Fibroblast of villous mesenchyme (primary cell): ENCODE results near the gene ITPK1. TPM values are rescaled to one million over a fixed set of nuclear protein-coding genes. Genes with fewer than 3 reads are reported as not detected.
"Not testable (repeated sequence)": the region's sequence is repeated elsewhere in the genome, so short reads cannot be mapped to it uniquely, and the experiment has no call there.

Experiments used
- DNase-seq: peaks from one replicate; pipeline ENCODE4 v3.0.0-alpha.2; 2010; ENCODE audit warnings: low read depth
- H3K4me3 ChIP-seq: 2 replicates; pipeline ENCODE4 v1.5.1; 2011; ENCODE audit warnings: low read depth, mild to moderate bottlenecking, low read length
- CTCF ChIP-seq: IDR thresholded peaks from 2 replicates; pipeline ENCODE4 v1.5.1; 2012; ENCODE audit warnings: low read depth, mild to moderate bottlenecking, low read length; ENCODE audit not compliant: insufficient read depth
- total RNA-seq: library from RNA; depleted of rRNA; stranded (reverse); fragments of >200 nt; gene quantifications from 2 replicates; pipeline ENCODE4 v1.2.3, GENCODE V29; 2012

The ITPK1 gene
- total RNA-seq, 1 donor = 15.5 TPM

- TF ChIP-seq CTCF = no peak
- peak overlapping the region; percentile 76 for H3K4me3 ChIP-seq
- DNase-seq = peak; percentile 80
Measured at GRCh38 chr14:93115069-93115820, 480 bp downstream of the ITPK1 start.

DNA sequence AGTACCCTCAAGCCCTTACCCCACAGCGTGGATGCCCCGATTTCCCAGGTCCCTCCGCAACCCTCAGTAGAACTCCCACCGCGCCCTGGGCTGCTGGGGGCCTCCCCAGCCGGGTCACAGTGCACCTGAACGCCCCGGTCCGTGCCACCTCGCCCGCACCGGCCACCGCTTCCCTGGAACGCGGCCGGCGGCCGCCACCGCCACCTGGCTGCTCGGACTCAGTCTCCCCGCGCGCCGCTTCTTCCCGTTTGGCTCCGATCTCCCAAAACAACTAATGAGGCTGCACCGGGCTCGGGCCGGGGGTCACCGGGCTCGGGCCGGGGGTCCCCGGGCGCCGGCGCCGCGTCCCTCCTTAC lies 1.0 kb downstream of the ITPK1 start:
- DNase-seq = no peak
- peak overlapping the region; percentile 76 for H3K4me3 ChIP-seq
- no peak for TF ChIP-seq CTCF

DNA sequence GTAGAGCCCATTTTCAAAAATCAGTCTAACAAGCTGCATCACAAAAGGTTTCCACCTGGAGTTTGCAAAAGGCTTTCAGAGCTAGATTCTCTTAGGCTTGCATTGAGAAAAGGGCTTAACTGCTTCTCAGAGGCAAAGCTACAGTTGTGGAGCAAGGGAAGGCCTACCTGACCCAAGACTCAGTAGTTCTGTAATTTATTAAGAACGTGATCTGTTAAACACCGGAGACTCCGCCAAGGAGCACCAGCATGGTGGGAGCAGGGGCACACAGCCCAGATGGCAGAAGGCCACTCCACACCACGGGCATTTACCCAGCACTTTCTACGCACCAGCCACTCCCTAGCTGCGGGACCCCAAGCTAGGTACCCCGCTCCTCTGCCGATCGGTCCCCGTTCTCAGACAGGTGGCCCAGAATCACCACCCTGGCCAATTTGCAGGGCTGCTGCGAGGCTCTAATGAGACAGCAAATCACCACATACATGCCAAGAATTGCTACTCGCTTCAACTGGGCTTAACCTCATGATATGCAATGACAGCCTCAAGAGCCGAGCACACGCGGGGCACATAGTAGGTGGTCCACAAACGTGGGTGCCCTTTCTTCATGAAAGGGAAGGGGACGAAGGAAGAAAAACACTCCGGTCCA lies 1.5 kb downstream of the ITPK1 start:
- H3K4me3 ChIP-seq = peak overlapping the region; percentile 76
- TF ChIP-seq CTCF = no peak
- DNase-seq = no peak

- DNase-seq = no peak
- TF ChIP-seq CTCF = no peak
- H3K4me3 ChIP-seq = no peak overlapping the region
Measured at GRCh38 chr14:93113678-93114067, 2.1 kb downstream of the ITPK1 start.

DNA sequence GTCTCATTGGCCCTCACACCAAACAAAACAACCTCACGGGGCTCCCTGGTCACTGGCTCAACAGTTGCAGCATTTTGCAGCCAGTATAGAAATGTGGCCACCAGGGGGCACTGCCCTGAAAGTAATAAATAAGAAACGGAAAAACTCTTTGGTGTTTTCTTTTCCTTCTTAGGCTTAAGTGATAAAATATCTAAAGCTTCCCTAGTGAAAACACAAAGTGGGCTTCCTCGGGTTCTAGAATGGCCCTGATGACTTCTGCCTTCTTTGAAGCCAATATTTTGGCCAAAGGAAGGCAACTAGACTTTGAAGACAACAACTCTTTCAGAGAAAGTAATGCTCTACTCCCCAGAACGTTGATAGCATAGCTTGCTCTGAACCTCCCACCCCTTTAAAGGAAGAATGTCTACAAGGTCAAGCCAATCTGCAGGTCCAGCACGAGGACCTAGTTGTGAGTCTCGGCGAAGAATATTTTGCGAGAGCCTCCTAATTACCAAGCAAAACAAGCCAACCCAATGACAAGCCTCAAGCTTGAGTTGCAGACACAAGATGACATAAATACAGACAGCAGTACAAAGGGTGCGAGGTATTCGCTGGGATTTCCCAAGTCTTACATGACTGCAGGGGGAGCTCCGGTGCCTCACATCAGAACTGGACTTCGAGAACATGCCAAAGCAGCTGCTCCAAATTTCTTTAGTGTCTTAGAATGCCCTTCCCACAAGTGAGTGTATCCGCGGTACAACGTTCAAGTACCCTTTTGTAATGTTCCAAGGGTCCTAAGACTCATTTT lies 2.6 kb downstream of the ITPK1 start:
- DNase-seq = peak; percentile 88
- TF ChIP-seq CTCF = peak; percentile 77
- peak overlapping the region; percentile 42 for H3K4me3 ChIP-seq

DNA sequence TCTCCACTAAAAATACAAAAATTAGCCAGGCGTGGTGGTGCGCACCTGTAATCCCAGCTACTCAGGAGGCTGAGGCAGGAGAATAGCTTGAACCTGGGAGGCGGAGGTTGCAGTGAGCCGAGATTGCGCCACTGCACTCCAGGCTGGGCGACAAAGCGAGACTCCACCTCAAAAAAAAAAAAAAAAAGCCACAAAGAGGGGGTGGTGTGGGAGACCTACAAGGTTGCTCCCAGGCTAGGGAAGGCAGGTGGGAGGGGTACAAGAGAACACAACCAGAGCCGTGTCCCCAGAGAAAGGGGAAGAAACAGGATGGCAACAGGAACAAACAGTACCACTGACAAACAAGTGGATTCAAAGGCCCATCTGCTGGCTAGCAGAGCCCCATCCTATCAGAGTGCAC lies 4.2 kb downstream of the ITPK1 start:
- H3K4me3 ChIP-seq, DNase-seq: not testable (repeated sequence)

- DNase-seq = no peak
- TF ChIP-seq CTCF = no peak
Measured at GRCh38 chr14:93110856-93111419, 4.8 kb downstream of the ITPK1 start.

More at GRCh38 chr14:93110856-93111419, 4.8 kb downstream of the ITPK1 start:
- H3K4me3 ChIP-seq = no peak overlapping the region
